ENCODE data around the gene PARP2. TPM values are rescaled to one million over a fixed set of nuclear protein-coding genes. Genes with fewer than 3 reads are reported as not detected.

Gene PARP2
- total RNA-seq, 1 donor from 2014 or later, result 36.3 TPM

DNA sequence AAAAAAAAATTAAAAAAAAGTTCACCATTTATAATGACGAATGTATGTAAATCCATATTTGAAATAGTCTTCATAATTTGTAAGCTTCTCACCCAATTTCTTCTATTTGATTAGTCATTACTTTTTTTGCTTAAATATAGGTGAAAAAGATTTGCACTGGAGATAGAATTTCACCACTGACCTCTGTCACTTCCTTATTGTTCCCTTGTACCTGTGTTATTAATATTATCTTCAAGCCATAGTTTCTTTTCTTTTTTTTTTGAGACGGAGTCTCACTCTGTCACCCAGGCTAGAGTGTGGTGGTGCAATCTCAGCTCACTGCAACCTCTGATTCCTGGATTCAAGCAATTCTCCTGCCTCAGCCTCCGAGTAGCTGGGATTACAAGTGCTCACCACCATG, 54.1 kb downstream of the PARP2 start:
- TF ChIP-seq, protein P1, sequence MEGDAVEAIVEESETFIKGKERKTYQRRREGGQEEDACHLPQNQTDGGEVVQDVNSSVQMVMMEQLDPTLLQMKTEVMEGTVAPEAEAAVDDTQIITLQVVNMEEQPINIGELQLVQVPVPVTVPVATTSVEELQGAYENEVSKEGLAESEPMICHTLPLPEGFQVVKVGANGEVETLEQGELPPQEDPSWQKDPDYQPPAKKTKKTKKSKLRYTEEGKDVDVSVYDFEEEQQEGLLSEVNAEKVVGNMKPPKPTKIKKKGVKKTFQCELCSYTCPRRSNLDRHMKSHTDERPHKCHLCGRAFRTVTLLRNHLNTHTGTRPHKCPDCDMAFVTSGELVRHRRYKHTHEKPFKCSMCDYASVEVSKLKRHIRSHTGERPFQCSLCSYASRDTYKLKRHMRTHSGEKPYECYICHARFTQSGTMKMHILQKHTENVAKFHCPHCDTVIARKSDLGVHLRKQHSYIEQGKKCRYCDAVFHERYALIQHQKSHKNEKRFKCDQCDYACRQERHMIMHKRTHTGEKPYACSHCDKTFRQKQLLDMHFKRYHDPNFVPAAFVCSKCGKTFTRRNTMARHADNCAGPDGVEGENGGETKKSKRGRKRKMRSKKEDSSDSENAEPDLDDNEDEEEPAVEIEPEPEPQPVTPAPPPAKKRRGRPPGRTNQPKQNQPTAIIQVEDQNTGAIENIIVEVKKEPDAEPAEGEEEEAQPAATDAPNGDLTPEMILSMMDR (conservative IDR thresholded peaks at IDR 0.05), result no peak

GRCh38 chr14:20400589-20400964, 57.1 kb downstream of the PARP2 start:
- TF ChIP-seq, protein P1 (conservative IDR thresholded peaks at IDR 0.05), result no peak
- Mint-ChIP-seq H3K27me3 (no peaks in the 10 kb centered on the region), H3K9me3 (no peaks in the 10 kb centered on the region), H3K36me3 (peaks cover 31% of the 10 kb centered on the region), H3K27ac (peak overlapping the region; percentile 85), H3K4me3 (no peak overlapping the region), H3K4me1 (ENCODE audit: unreplicated experiment) (no peaks in the 10 kb centered on the region)
- no peak for DNase-seq (ENCODE audit: extremely low spot score, unreplicated experiment)

More for the DNA sequence above, 54.1 kb downstream of the PARP2 start:
- no peak for DNase-seq (ENCODE audit: extremely low spot score, unreplicated experiment)
- Mint-ChIP-seq H3K4me1 (ENCODE audit: unreplicated experiment) (no peaks in the 10 kb centered on the region), H3K9me3 (no peaks in the 10 kb centered on the region), H3K27ac (no peak overlapping the region), H3K4me3 (no peak overlapping the region), H3K36me3 (peaks cover 29% of the 10 kb centered on the region), H3K27me3 (no peaks in the 10 kb centered on the region)

DNA sequence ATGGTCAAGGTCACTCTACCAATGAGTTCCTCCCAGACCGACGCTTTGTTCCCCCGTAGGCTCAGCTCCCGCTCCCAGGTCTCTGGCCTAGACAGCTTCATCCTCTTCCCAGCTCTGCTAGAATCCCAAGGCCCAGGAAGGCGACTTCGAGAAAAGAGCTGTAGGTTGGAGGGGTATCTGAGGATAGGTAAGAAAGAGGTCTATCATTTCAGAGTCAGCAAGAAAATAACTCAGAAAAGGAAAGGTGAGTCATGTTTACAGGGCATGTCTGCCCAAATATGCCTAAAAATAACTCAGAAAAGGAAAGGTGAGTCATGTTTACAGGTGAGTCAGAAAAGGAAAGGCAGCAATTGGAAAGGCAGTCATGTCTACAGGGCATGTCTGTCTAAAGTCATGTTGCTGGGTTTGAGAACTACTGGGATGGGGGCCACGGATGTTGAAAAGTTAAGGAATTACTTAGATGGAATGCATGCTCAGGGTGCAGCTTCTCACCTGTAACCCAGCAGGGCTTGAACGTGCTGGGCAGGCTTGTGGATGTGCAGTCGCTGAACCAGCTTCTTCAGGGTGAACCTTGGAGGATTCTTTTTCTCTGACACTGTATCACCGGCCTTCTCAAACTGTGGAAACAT, 57.6 kb downstream of the PARP2 start:
- peak overlapping the region; percentile 1 for H3K4me3 Mint-ChIP-seq
- no peaks in the 10 kb centered on the region for H3K27me3 Mint-ChIP-seq
- no peak for DNase-seq (ENCODE audit: extremely low spot score, unreplicated experiment)
- H3K4me1 Mint-ChIP-seq (ENCODE audit: unreplicated experiment), result no peaks in the 10 kb centered on the region
- H3K27ac Mint-ChIP-seq, result peak overlapping the region; percentile 85
- H3K36me3 Mint-ChIP-seq, result peaks cover 28% of the 10 kb centered on the region
- H3K9me3 Mint-ChIP-seq, result no peaks in the 10 kb centered on the region
- TF ChIP-seq, protein P1 (conservative IDR thresholded peaks at IDR 0.05), result no peak

DNA sequence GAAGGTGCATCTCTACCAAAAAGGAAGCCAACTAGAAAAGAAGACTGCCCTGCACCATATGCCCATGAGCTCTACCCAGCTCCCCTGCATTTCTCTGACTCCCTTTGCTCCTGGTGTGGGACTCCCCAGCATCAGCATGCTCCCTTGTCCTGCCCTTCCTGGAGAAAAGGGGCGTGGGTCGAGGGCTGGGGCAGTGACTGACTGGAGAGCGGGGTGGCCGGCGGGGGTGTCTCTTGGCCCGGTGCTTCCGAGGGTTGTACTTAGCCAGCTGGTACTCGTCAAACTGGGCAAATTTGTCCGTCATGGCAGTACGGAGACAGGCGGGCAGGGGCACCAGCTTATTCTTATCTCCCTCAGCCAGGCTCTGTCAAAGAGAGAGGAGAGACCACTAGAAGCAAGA, 60.1 kb downstream of the PARP2 start:
- DNase-seq (ENCODE audit: extremely low spot score, unreplicated experiment), result no peak
- TF ChIP-seq, protein P1 (conservative IDR thresholded peaks at IDR 0.05), result no peak
- Mint-ChIP-seq H3K27ac (no peak overlapping the region), H3K27me3 (no peaks in the 10 kb centered on the region), H3K4me1 (ENCODE audit: unreplicated experiment) (no peaks in the 10 kb centered on the region), H3K9me3 (no peaks in the 10 kb centered on the region), H3K4me3 (no peak overlapping the region), H3K36me3 (peaks cover 34% of the 10 kb centered on the region)

Other genes starting within 250 kb of the PARP2 start
- gene OR4K17, start 232.9 kb upstream of the PARP2 start, total RNA-seq (ENCODE audit: low replicate concordance), result not detected in 2 replicates
- not detected in 2 replicates for gene OR4N5, start 204.8 kb upstream of the PARP2 start, total RNA-seq (ENCODE audit: low replicate concordance)
- gene OR11G2, start 152.7 kb upstream of the PARP2 start, total RNA-seq (ENCODE audit: low replicate concordance), result not detected in 2 replicates
- gene OR11H6, start 119.9 kb upstream of the PARP2 start, total RNA-seq (ENCODE audit: low replicate concordance), result not detected in 2 replicates
- gene OR11H7, start 114.7 kb upstream of the PARP2 start, total RNA-seq (ENCODE audit: low replicate concordance), result not detected in 2 replicates
- gene OR11H4, start 104.3 kb upstream of the PARP2 start, total RNA-seq (ENCODE audit: low replicate concordance), result not detected in 2 replicates
- 21.0 and 26.3 TPM in 2 replicates for gene TTC5, start 37.7 kb upstream of the PARP2 start, total RNA-seq (ENCODE audit: low replicate concordance)
- 76.5 and 95.9 TPM in 2 replicates for gene CCNB1IP1, start 10.4 kb upstream of the PARP2 start, total RNA-seq (ENCODE audit: low replicate concordance)
- gene TEP1, start 69.9 kb downstream of the PARP2 start, total RNA-seq (ENCODE audit: low replicate concordance), result 23.1 and 25.1 TPM in 2 replicates
- not detected in 2 replicates for gene KLHL33, start 92.5 kb downstream of the PARP2 start, total RNA-seq (ENCODE audit: low replicate concordance)
- gene OSGEP, start 111.2 kb downstream of the PARP2 start, total RNA-seq (ENCODE audit: low replicate concordance), result 37.4 and 57.1 TPM in 2 replicates
- gene APEX1, start 111.6 kb downstream of the PARP2 start, total RNA-seq (ENCODE audit: low replicate concordance), result 228 and 319 TPM in 2 replicates
- gene PIP4P1, start 117.8 kb downstream of the PARP2 start, total RNA-seq (ENCODE audit: low replicate concordance), result 38.4 and 44.8 TPM in 2 replicates
- gene PNP, start 125.8 kb downstream of the PARP2 start, total RNA-seq (ENCODE audit: low replicate concordance), result 36.9 and 66.3 TPM in 2 replicates
- 0.88 and 0.94 TPM in 2 replicates for gene RNASE10, start 161.9 kb downstream of the PARP2 start, total RNA-seq (ENCODE audit: low replicate concordance)
- gene RNASE9, start 217.4 kb downstream of the PARP2 start, total RNA-seq (ENCODE audit: low replicate concordance), result not detected in 2 replicates
- gene RNASE11, start 244.4 kb downstream of the PARP2 start, total RNA-seq (ENCODE audit: low replicate concordance), result not detected in 2 replicates
- gene RNASE12, start 247.7 kb downstream of the PARP2 start, total RNA-seq (ENCODE audit: low replicate concordance), result not detected in 2 replicates